Amniotic epithelial cell (primary cell): ENCODE results near the gene POLE2.
"Not testable (repeated sequence)": the region's sequence is repeated elsewhere in the genome, so short reads cannot be mapped to it uniquely, and the experiment has no call there.

Source experiments
- DNase-seq: peaks from one replicate; pipeline ENCODE4 v3.0.0-alpha.2; 2010; ENCODE audit warnings: low read depth

The POLE2 gene, protein sequence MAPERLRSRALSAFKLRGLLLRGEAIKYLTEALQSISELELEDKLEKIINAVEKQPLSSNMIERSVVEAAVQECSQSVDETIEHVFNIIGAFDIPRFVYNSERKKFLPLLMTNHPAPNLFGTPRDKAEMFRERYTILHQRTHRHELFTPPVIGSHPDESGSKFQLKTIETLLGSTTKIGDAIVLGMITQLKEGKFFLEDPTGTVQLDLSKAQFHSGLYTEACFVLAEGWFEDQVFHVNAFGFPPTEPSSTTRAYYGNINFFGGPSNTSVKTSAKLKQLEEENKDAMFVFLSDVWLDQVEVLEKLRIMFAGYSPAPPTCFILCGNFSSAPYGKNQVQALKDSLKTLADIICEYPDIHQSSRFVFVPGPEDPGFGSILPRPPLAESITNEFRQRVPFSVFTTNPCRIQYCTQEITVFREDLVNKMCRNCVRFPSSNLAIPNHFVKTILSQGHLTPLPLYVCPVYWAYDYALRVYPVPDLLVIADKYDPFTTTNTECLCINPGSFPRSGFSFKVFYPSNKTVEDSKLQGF

DNA sequence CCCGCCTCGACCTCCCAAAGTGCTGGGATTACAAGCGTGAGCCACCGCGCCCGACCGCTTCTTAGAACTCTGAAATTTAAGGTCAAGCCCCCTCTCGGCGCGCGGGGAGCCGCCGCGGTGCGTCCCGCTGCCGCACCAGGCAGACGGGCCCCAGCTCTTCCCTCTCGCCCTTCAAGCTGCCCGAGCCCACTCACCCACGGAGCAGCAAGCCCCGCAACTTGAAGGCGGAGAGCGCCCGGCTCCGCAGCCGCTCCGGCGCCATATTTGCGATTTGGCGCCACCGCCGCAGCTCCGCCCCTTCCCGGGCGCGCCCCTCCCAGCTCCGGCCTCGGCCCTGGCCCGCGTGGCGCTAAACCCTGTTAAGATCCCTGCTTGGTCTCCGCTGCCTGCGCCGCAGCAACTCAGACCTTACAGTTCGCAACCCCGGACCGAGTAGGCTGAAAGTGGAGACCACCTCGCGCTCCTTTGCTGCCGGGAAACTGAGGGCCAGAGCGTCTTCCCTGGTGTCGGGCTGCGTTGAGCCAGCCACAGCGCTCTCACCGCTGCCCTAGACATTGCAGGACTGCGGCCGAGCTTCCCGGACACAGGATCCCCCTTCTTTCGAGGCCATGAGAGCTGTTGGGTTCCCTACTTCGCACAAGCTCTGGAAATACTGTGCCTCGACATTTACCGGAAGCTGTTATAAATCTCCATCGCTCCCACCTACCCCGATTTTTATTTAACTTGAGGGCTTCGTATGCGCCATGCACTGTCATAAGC, at the start of gene POLE2:
POLE2 (minus strand) TSS at position 273 of the 759 bp plus-strand sequence; CDS start at position 262, 11 bp downstream.
- peak; percentile 56 for DNase-seq

DNA sequence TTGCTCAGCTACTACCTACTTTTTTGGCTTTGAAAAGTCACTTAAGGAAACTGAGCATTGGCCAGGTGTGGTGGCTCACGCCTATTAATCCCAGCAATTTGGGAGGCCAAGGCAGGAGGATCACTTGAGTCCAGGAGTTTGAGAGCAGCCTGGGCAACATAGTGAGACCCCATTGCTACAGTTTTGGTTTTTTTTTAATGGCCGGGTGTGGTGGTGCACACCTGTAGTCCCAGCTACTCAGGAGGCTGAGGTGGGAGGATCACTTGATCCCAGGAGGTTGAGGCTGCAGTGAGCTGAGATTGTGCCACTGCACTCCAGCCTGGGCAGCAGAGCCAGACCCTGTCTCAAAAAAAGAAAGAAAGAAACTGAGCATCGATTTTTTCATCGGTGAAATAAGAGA, 47.7 kb upstream of the POLE2 start:
- not testable (repeated sequence) for DNase-seq

DNA sequence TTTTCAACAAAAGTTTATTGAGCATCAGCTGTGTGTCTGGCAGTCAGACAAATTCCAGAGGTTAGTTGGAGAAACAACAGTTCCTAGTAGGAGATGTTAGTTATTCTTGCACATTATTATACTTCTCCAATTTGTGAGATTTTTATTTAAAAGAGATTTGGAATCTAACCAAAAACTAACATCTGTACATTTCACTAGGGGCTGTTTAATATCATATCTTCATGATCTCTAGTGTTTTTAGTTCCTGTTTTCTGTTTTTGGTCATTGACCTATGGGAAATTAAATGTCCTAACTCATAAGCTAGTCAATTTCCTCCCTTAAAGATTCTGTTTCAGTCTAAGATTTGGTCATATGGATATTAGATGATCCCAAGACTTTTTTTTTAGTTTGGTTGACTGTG, 45.8 kb upstream of the POLE2 start:
- no peak for DNase-seq

DNA sequence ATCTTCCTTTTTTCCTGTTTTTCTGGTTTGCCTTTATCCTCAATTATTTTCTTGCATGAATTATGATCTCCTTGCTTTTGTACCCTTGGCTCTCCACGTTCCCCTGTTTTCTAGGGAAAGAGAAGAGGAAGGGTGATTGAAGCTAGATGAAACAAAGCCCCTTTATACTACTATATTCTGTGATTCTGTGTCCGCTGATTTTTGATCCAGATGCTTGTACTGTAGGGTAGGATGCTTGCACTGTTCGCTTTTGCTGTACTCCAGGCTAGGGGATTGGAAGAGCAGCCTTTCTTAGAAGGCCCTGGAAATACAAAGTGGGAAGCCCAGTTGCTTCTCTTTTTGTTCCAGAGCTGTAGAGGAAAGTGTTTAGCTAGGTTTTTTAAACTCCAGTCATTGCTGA, 44.9 kb upstream of the POLE2 start:
- DNase-seq = no peak

DNA sequence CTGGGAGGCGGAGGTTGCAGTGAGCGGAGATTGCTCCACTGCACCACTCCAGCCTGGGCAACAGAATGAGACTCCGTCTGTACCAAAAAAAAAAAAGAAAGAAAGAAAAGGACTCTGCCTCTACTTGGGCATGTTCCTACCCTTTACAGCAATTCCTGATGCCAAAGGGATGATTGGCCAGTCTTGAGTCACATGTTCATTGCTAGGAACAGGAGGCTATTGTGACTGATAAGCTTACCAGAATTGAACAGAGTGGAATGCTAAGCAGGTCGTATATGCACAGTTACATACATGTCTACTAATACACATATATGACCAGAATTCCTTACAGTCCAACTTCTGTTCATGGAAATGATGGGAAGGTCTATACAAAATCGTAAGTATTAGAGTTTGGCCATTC, 39.2 kb upstream of the POLE2 start:
- DNase-seq = no peak

DNA sequence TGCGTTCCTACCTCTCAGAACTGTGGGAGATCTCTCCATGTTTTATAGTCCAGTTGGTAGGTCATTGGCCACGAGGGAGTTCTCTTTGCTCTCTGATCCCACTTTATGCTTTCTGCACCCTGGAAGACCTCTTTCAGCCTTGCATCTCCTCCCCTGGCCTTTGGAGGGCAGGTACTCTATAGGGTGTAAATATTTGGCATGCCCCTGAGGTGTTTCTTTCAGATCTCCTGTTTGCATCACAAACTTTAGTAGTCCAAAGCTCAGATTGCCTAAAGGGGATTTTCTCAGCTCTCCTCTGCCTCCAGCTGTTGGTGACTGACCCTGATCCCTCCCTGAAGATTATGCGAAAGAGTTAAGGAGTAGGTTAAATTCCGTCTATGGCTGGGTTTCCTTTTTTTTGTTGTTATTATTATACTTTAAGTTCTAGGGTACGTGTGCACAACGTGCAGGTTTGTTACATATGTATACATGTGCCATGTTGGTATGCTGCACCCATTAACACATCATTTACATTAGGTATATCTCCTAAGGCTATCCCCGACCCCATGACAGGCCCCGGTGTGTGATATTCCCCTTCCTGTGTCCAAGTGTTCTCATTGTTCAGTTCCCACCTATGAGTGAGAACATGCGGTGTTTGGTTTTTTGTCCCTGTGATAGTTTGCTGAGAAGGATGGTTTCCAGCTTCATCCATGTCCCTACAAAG, 33.9 kb upstream of the POLE2 start:
- DNase-seq = not testable (repeated sequence)

DNA sequence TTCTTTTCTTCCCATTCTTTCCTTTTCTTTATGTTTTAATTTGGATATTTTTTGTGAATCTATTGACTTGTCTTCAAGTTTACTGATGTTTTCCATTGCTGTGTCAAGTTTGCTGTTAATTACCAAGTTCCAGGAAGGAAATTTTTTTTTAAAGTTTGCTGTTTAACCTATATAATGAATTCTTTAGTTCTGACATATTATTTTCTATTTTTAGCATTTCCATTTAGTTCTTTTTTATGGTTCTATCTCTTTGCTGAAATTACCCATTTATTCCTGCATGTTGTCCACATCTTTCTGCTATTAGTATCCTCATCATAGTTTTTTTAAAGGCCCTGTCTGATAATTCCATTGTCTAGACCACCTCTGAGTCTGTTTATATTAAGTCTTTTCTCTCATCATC, 32.7 kb upstream of the POLE2 start:
- DNase-seq = no peak

DNA sequence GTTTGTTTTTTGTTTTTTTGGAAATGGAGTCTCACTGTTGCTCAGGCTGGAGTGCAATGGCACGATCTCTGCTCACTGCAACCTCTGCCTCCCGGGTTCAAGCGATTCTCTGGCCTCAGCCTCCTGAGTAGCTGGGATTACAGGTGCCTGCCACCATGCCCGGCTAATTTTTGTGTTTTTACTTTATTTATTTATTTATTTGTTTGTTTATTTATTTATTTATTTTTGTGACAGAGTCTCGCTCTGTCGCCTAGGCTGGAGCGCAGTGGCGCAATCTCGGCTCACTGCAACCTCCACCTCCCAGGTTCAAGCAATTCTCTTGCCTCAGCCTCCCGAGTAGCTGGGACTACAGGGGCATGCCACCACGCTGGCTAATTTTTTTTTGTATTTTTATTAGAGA, 23.0 kb upstream of the POLE2 start:
- DNase-seq = not testable (repeated sequence)

DNA sequence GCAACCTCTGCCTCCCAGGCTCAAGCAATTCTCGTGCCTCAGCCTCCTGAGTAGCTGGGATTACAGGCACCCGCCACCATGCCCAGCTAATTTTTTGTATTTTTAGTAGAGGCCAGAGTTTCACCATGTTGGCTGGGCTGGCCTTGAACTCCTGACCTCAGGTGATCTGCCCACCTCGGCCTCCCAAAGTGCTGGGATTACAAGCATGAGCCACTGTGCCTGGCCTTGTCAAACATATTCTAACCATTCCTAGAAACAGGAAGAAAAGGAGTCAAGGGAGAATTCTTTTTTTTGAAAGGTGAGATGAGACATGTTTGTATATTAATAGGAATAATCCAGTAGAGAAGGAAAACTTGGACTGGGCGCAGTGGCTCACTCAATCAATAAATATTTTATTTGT, 16.5 kb upstream of the POLE2 start:
- not testable (repeated sequence) for DNase-seq

DNA sequence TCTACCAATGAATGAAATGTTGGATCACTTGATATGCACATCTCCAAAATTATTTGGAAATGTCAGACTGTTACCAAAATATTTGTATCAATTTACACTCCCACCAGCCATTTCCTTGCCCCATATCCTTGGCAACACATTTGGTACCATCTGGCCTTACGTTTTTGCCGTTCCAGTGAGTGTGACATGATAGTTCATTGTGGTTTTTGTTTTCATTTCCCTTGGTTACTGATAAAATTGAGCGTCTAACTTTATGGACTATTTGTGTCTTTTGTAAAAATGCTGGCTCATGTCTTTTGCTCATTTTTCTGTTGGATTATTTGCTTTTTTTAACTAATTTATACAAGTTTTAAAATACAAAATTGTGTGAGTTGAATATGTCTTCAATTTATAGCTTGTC, 16.0 kb upstream of the POLE2 start:
- no peak for DNase-seq

DNA sequence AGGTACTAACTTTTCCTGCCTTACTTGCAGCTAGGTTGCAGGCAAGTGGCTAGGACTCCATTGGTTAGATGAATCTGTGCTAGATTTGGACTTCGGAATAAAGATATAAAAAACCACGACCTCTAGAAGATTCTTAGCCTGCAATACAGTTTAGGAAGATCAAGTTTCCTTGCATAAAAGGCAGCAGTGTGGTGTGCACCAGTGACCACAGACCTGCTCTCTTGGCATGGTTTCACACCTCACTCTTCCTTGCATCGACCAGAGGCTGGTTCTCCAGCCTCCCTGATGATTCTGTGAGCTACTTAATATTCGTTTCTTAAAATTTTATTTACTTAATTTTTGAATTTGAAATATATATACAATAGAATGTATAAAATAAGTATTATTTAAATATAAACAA, 14.7 kb upstream of the POLE2 start:
- DNase-seq = no peak

DNA sequence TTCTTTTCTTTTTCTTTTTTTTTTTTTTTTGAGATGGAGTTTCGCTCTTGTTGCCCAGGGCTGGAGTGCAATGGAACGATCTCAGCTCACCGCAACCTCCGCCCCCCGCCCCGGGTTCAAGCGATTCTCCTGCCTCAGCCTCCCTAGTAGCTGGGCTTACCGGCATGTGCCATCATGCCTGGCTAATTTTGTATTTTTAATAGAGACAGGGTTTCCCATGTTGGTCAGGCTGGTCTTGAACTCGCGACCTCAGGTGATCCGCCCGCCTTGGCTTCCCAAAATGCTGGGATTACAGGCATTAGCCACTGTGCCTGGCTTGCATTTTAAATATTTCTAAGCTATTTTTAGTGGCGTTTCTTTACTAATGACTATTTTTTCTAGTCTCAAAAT, 5.7 kb upstream of the POLE2 start:
- DNase-seq = not testable (repeated sequence)

DNA sequence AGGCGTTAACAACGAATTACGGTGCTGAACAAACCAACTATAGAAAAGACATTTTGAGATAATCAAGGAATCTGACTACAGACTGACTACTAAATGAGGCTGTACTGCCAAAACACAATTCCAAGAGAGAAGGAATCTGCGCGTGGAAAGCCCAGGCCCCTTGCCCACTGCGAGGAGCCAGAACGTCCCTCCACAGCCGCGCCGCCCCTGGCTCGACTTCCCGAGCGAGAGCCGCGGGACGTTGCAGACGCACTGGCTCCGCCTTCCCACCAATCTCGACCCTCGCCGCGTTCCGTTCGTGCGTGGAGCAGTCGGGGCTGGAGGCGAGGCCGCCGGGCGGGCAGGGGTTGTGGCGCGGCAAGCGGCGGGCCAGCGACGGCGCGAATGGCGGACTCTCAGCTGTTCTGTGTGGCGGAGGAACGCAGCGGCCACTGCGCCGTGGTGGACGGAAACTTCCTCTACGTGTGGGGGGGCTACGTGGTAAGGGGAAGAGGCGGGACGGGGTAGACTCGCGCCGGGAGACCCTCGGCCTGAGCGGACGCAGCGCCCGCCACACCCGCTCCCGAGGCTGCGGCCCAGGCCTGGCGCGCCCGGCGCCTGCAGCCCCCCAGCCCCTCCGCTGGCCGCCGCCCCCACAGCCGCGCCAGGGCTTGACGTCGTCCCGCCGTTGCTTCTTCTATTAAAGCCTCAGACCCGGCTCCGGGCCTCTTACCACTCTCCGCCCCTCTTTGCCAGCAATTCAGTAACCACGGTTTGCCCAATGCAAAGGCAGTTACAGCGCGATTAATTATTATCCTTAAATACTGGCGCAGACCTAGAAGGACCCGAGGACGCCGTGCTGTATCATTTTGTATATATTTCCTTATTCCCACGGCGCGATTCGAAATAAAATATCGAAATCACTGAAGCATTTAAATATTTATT, 5.1 kb upstream of the POLE2 start, which contains the start of gene KLHDC1:
KLHDC1 (plus strand) TSS at position 310 of the 924 bp plus-strand sequence; CDS start at position 385, 75 bp downstream.
- peak; percentile 78 for DNase-seq

DNA sequence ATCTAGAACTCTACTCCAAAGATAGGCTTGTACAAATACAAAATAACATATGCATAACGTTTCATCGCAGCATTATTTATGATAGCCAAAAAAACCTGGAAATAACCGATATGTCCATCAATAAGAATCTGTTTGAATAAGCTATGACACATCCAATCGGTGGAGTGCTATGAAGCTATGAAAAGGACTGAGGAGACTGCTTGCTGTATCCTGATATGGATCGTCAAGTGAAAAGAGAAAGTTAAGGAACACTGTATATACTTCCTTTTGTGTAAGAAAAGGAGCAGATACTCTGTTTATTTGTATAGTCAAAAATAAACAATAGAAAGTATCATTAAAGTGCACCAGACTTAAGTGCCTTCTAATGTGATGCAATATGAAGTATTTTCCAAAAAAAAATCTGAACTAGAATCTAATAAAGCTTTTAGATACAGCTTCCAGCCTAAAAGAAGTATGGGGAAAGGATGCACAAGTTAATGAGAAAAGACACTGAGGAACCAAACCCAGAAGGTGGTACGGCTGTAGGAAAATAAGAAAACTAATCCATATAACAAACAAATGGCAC, 4.3 kb upstream of the POLE2 start:
- no peak for DNase-seq

DNA sequence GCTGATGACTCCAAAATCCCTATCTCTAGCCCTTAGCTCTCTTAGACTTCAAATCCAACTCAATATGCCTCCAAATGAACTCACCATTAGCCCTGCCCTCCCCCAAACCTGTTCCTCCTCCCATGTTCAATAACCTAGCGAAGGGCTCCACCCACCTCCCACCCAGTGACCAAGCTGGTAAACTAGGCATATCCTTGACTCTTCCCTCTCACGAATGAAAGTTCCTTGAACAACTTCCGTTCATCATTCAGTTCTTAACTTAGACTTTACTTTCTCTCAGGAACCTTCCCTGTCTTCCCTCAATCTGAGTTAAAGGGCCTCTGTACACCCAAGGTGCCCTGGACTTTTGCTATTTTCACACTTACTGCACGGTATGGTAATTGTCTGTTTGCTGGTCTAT, 3.0 kb upstream of the POLE2 start:
- no peak for DNase-seq

DNA sequence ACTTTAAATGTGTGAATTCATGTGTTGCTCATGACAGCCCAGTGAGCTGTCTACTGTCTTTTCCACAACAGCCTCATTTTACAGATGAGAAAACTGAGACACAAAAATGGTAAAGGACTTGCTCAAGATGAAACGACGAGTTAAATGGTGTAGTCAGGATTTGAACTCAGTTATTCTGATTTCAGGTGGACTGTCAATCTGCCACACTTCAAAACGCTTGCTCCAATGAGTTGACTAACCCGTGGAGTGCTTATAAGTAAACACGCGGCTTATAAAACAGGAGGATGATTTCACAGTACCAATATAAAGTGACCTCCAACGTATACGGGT, 652 bp upstream of the POLE2 start:
- DNase-seq = no peak

DNA sequence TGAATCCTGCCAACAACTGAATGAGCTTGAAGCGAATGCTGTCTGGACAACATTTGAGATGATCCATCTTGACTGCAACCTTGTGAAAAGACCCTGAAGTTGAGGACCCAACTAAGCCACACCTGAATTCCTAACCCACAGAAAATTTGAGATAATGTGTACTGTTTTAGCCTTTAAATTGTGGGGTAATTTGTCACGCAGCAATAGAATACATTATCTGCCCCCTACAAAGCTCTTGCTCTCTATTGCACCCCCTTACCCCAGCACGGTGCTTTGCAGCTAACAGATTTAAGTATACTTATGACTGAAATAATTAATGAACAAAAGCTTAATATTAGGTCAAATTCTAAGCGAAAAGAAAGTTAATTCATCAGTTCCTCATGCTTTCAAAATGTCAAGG, 1.6 kb downstream of the POLE2 start:
- no peak for DNase-seq

DNA sequence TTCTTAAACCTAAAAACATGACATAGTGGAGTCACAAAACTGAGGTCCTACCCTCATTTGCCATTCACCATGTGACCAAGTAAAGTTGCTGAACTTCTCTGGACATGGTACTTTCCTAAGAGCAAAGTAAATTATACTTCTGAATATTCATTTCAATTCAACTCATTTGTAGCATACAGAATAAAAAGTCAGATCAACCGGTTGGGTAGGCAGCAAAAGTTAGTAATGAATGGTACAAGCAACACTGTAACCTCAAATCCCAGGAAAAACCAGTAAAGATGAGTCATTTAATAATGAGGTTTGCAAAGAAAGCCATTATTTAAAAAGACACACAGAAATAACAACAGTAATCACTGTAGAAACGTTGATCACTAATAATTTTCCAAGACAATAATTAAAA, 8.7 kb downstream of the POLE2 start:
- peak; percentile 61 for DNase-seq

DNA sequence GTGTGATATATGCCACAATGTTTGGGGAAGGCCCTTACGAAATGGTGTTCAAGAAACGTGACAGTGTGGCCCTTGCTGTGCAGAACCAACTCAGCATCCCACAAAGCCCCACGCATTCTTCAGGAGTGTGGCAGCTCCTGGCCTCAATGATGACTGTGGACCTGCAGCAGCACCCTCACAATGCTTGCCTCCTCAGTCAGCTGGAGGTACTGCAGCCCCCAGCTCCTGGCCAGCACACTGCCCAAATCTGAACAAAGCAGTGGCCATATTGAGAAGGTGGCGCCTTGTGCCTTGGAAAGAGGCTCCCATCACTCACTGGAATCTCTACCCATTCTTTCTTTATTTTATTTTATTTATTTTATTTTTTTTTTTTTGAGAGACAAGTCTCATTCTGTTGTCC, 10.4 kb downstream of the POLE2 start:
- no peak for DNase-seq

DNA sequence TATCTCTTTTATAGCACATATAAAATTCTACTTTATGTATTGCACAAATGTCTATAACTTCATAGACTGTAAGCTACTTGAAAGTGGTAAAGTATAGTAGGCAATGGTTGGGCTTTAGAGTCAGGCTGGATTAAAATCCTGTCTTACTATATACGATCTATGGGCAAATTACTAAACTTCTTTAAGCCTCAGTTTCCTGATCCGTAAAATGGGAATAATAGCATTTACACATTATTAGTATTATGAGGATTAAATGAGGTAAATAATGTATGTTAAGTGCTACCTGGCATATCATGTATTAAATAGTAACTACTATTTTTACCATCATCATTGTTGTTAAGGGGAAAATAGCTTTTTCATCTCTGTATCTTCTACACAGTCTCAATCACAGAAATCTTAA, 14.4 kb downstream of the POLE2 start:
- DNase-seq = no peak

DNA sequence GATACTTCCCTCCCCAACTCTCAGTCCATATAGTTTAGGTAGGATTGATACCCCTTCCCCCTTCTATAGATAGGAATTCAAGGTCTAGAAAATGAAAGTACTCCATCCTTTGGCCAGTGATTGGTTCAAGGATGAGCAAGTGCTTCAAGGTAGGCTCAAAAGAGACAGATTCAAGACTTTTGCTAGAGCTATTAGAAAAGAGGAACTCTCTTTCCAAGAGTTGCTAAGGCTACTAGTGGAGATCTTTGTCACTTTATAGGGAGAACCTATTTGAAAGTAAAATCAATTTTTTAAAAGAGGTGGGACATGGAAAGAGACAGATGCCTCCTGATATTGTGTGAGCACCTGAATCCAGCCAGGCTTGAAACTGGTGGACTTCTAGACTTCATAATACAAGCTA, 17.5 kb downstream of the POLE2 start:
- no peak for DNase-seq
